HepG2 (cell line): ENCODE data around the gene IPPK. TPM values are rescaled to one million over a fixed set of nuclear protein-coding genes. Genes with fewer than 3 reads are reported as not detected.

ENCODE experiments used
- ATAC-seq: fragments of 200-7000 bp; cut with Tn5 transposase; 3 replicates; pipeline ENCODE4 v1.9.1; 2020; ENCODE audit warnings: mild to moderate bottlenecking, moderate library complexity
- BruUV-seq: library from RNA; stranded (reverse); fragments of 400-500 nt; replicated peaks from 2 replicates; lab custom pipeline; 2021; lab: Mats Ljungman, UMichigan
- CTCF ChIA-PET: fragments of 300-600 bp; formaldehyde crosslinking; extraction: SDS; loops from one replicate; lab custom pipeline; 2021; ENCODE audit warnings: low total read pairs, inconsistent platforms, low intra/inter-chr PET ratio; lab: Yijun Ruan, JAX
- POLR2A ChIA-PET: fragments of 350-600 bp; sonication (Branson Sonifier 250); formaldehyde crosslinking; loops from one replicate; lab custom pipeline; 2020; ENCODE audit warnings: antibody characterized with exemption, inconsistent platforms; lab: Yijun Ruan, JAX
- DNase-seq: peaks from one replicate; pipeline ENCODE4 v3.0.0-alpha.2; 2015; ENCODE audit warnings: low spot score
- FAIRE-seq: peaks from 3 replicates; lab custom pipeline; 2011; peaks lifted over from hg19 to GRCh38; lab: Jason Lieb, UNC
- H2AFZ ChIP-seq: one replicate; pipeline ENCODE4 v1.6.1; 2011; ENCODE audit warnings: low read length, inconsistent platforms
- H3K27ac ChIP-seq: fragments of 300-600 bp; 3 replicates; pipeline ENCODE4 v1.8.0; 2011; ENCODE audit warnings: mixed run types, mild to moderate bottlenecking, mixed read lengths, low read length, inconsistent platforms; ENCODE audit not compliant: insufficient read depth; ENCODE audit errors: extremely low read length
- H3K27me3 ChIP-seq, 2 experiments: fragments of 200-600 bp in 1 of 2; 2 replicates in 1 of 2; 3 replicates in 1 of 2; pipeline versions ENCODE4 v1.6.0 to v1.8.0; 2011; ENCODE audit warnings: low read length in 2 of 2, mild to moderate bottlenecking in 2 of 2, moderate library complexity in 2 of 2, inconsistent platforms in 1 of 2; ENCODE audit not compliant: insufficient read depth in 2 of 2, control insufficient read depth in 1 of 2
- H3K36me3 ChIP-seq, 2 experiments: fragments of 200-600 bp in 1 of 2; replicated peaks in 1 of 2; 2 replicates in 1 of 2; 3 replicates in 1 of 2; pipeline versions ENCODE4 v1.5.1 to v1.8.0; 2011; ENCODE audit warnings: low read length in 2 of 2, inconsistent platforms in 1 of 2; ENCODE audit not compliant: insufficient read depth in 2 of 2, control insufficient read depth in 1 of 2
- H3K4me1 ChIP-seq: 2 replicates; pipeline ENCODE4 v1.5.1; 2012; ENCODE audit warnings: low read length, inconsistent platforms; ENCODE audit not compliant: insufficient read depth
- H3K4me2 ChIP-seq: 2 replicates; pipeline ENCODE4 v1.6.0; 2011; ENCODE audit warnings: low read depth, low read length, inconsistent platforms
- H3K4me3 ChIP-seq, 3 experiments: fragments of 200-600 bp in 1 of 3; sonication (generic), shearing (Covaris generic) in 1 of 3; replicated peaks in 1 of 3; 2 replicates each; pipeline ENCODE4 v1.5.1; 2011 to 2016; ENCODE audit warnings: low read length in 3 of 3, inconsistent platforms in 2 of 3, low read depth in 2 of 3, mild to moderate bottlenecking in 2 of 3, control low read depth in 1 of 3, mixed read lengths in 1 of 3; ENCODE audit not compliant: insufficient read depth in 1 of 3
- H3K79me2 ChIP-seq: one replicate; pipeline ENCODE4 v1.6.1; 2011; ENCODE audit warnings: low read length, inconsistent platforms; ENCODE audit not compliant: insufficient read depth
- H3K9ac ChIP-seq: 2 replicates; pipeline ENCODE4 v1.6.0; 2011; ENCODE audit warnings: mild to moderate bottlenecking, low read depth, low read length, inconsistent platforms; ENCODE audit not compliant: insufficient read depth
- H3K9me3 ChIP-seq: 2 replicates; pipeline ENCODE4 v1.5.1; 2012; ENCODE audit warnings: mild to moderate bottlenecking, low read length
- H4K20me1 ChIP-seq: 2 replicates; pipeline ENCODE4 v1.6.0; 2011; ENCODE audit warnings: inconsistent platforms, mild to moderate bottlenecking, low read length, moderate library complexity; ENCODE audit not compliant: insufficient read depth
- HMG20B ChIP-seq: conservative IDR thresholded peaks from 2 replicates; pipeline ENCODE4 v1.6.1; 2016; ENCODE audit warnings: missing genetic modification reagents, missing compliant biosample characterization
- HOXA3 ChIP-seq: sonication (generic); formaldehyde crosslinking; IDR thresholded peaks from 2 replicates; pipeline ENCODE4 v1.5.0; 2020; ENCODE audit warnings: missing genetic modification reagents
- MYPOP ChIP-seq: sonication (generic); formaldehyde crosslinking; IDR thresholded peaks from 2 replicates; pipeline ENCODE4 v1.8.1; 2023; ENCODE audit warnings: mild to moderate bottlenecking, moderate library complexity, missing genetic modification reagents
- NFE2 ChIP-seq: sonication (generic); formaldehyde crosslinking; IDR thresholded peaks from 2 replicates; pipeline ENCODE4 v1.4.0; 2020; ENCODE audit warnings: missing genetic modification reagents
- RBFOX2 ChIP-seq: fragments of 200-400 bp; formaldehyde crosslinking; IDR thresholded peaks from 2 replicates; pipeline ENCODE4 v1.6.1; 2017; ENCODE audit warnings: low read depth, mild to moderate bottlenecking, low read length
- RFX1 ChIP-seq: fragments of 450-650 bp; IDR thresholded peaks from 2 replicates; pipeline ENCODE4 v1.6.1; 2017
- SMARCC2 ChIP-seq: fragments of 450-650 bp; IDR thresholded peaks from 2 replicates; pipeline ENCODE4 v1.6.1; 2017; ENCODE audit warnings: antibody characterized with exemption, mild to moderate bottlenecking
- SPEN ChIP-seq: sonication (generic); formaldehyde crosslinking; IDR thresholded peaks from 2 replicates; pipeline ENCODE4 v1.5.1; 2020; ENCODE audit warnings: low read depth, mild to moderate bottlenecking, missing genetic modification reagents
- ZNF446 ChIP-seq: sonication (generic); formaldehyde crosslinking; IDR thresholded peaks from 2 replicates; pipeline ENCODE4 v1.5.0; 2020; ENCODE audit warnings: mild to moderate bottlenecking, missing genetic modification reagents
- ZNF713 ChIP-seq: sonication (generic); formaldehyde crosslinking; IDR thresholded peaks from 2 replicates; pipeline ENCODE4 v1.4.0; 2020; ENCODE audit warnings: mild to moderate bottlenecking, missing genetic modification reagents
- ZNF780A ChIP-seq: sonication (generic); formaldehyde crosslinking; IDR thresholded peaks from 2 replicates; pipeline ENCODE4 v1.8.0; 2022; ENCODE audit warnings: mild to moderate bottlenecking, missing genetic modification reagents, moderate library complexity
- WGBS: methylation state at CpG from one replicate; pipeline ENCODE4 v1.1.6; 2017; ENCODE audit warnings: low lambda C conversion rate; 5-methylcytosine and 5-hydroxymethylcytosine counted together
- in situ Hi-C: cut with HindIII; loops from 2 replicates; pipeline ENCODE4 v1.10.0; 2017; ENCODE audit warnings: low pct_unique_long_range_greater_than_20kb; ENCODE audit not compliant: extremely low pct_ligation_motif_present
- intact Hi-C: fragments of 100-400 bp; cut with micrococcal nuclease; formaldehyde crosslinking; loops from one replicate; pipeline ENCODE4 v1.10.0; 2022; ENCODE audit not compliant: unreplicated experiment
- polyA plus RNA-seq, 8 experiments: library from polyadenylated mRNA; depleted of rRNA in 3 of 8; stranded (reverse) in 7 of 8; unstranded in 1 of 8; fragments of >200 nt; fragmentation: Illumina TruSeq in 4 of 8; extraction: Trizol in 4 of 8; gene quantifications; 2 replicates each; pipeline versions ENCODE4 v1.2.1 to v1.2.3, GENCODE V29; 2011 to 2016; ENCODE audit warnings: low read depth in 4 of 8, missing spikeins in 1 of 8, mixed read lengths in 1 of 8; ENCODE audit not compliant: insufficient read depth in 1 of 8
- total RNA-seq, 5 experiments: library from RNA; depleted of rRNA; stranded (reverse); fragments of >200 nt; fragmentation: Illumina TruSeq; extraction: Trizol; gene quantifications; 2 replicates each; pipeline ENCODE4 v1.2.3, GENCODE V29; 2016; ENCODE audit warnings: low read depth in 1 of 5
- TF ChIP-seq, protein P1 (sequence below): sonication (generic); formaldehyde crosslinking; IDR thresholded peaks from 2 replicates; pipeline ENCODE4 v1.4.0; 2020; ENCODE audit warnings: missing genetic modification reagents, mild to moderate bottlenecking, borderline replicate concordance
- TF ChIP-seq, protein P2 (sequence below), 2 experiments: IDR thresholded peaks; 2 replicates each; pipeline ENCODE4 v1.6.1; 2011 to 2012; ENCODE audit warnings: low read length in 2 of 2, borderline replicate concordance in 1 of 2, low read depth in 1 of 2, mild to moderate bottlenecking in 1 of 2, moderate library complexity in 1 of 2

IPPK gene
- total and polyA plus RNA-seq, 2 of the 13 experiments (the other 11 are each of a cell fraction or from before 2014, with no cell fraction given) = 9.9 to 14.1 TPM

DNA sequence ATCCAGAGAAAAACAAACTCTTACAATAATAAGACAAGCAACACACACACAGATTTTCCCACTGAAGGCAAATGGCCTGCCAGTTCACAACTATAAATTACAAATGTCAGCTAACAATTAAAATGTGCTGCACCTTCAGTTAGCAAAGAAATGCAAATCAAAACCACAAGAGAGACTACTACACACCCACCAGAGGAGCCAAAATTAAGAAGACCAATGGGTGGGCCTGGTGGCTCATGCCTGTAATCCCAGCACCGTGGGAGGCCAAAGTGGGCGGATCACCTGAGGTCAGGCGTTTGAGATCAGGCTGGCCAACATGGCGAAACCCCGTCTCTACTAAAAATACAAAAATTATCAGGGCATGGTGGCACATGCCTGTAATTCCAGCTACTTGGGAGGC is 15.1 kb upstream of the IPPK start:
- POLR2A ChIA-PET = no interaction called here
- Histone ChIP-seq H2AFZ (no peak overlapping the region), H3K9me3 (no peaks in the 10 kb centered on the region), H4K20me1 (no peaks in the 10 kb centered on the region), H3K4me3 (no peak overlapping the region), H3K4me2 (no peak overlapping the region), H3K4me1 (no peaks in the 10 kb centered on the region), H3K27me3 (peaks cover 0 to under 1% of the 10 kb centered on the region in 2 experiments; a peak in 2 of 5 replicates), H3K27ac (no peak overlapping the region), H3K79me2 (no peaks in the 10 kb centered on the region), H3K9ac (no peak overlapping the region), H3K36me3 (no peaks in the 10 kb centered on the region)
- ATAC-seq = no peak
- intact Hi-C loops = no loop called here
- DNase-seq = no peak
- CTCF ChIA-PET = no interaction called here
- in situ Hi-C loops = no loop called here
- TF ChIP-seq SPEN (no peak), RBFOX2 (no peak), ZNF713 (CRISPR knock-in tag) (no peak), RFX1 (no peak)
- no peak for FAIRE-seq
- no TSS peak for BruUV-seq
- 29% methylated on average over 5 of the region's 5 CpGs for WGBS

DNA sequence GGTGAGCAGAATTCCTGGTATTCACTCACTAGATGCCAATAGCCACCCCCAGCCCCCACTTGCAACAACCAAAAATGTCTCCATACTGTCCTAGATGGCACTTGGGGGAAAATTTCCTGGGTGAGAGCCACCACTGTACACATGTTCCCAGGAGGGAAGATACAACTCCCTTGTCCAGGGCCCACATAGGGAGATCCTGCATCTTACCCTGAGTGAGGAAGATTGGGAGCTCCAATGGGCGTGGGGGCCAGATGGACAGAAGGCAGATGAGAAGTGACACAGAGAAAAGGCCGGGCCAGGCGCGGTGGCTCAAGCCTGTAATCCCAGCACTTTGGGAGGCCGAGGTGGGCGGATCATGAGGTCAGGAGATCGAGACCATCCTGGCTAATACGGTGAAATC is 12.3 kb upstream of the IPPK start:
- no peak for ATAC-seq
- Histone ChIP-seq H3K9me3 (no peaks in the 10 kb centered on the region), H3K4me3 (no peak overlapping the region), H2AFZ (no peak overlapping the region), H3K27ac (no peak overlapping the region), H3K4me2 (no peak overlapping the region), H3K79me2 (no peaks in the 10 kb centered on the region), H3K9ac (no peak overlapping the region), H3K36me3 (no peaks in the 10 kb centered on the region), H3K4me1 (no peaks in the 10 kb centered on the region; the same call in 1 of the 2 replicates), H4K20me1 (no peaks in the 10 kb centered on the region), H3K27me3 (peaks cover 3 to 7% of the 10 kb centered on the region in 2 experiments; a peak in 2 of 5 replicates)
- intact Hi-C loops (no loop called here), in situ Hi-C loops (no loop called here)
- no TSS peak for BruUV-seq
- ChIA-PET CTCF (no interaction called here), POLR2A (no interaction called here)
- WGBS = 76% methylated on average over 8 of the region's 8 CpGs
- no peak for DNase-seq
- FAIRE-seq = no peak
- TF ChIP-seq HMG20B (CRISPR knock-in tag) (no peak), SMARCC2 (no peak), NFE2 (CRISPR knock-in tag) (no peak), ZNF446 (CRISPR knock-in tag) (no peak), MYPOP (CRISPR knock-in tag) (no peak), ZNF780A (CRISPR knock-in tag) (no peak), HOXA3 (CRISPR knock-in tag) (no peak)
- TF ChIP-seq, protein P1, sequence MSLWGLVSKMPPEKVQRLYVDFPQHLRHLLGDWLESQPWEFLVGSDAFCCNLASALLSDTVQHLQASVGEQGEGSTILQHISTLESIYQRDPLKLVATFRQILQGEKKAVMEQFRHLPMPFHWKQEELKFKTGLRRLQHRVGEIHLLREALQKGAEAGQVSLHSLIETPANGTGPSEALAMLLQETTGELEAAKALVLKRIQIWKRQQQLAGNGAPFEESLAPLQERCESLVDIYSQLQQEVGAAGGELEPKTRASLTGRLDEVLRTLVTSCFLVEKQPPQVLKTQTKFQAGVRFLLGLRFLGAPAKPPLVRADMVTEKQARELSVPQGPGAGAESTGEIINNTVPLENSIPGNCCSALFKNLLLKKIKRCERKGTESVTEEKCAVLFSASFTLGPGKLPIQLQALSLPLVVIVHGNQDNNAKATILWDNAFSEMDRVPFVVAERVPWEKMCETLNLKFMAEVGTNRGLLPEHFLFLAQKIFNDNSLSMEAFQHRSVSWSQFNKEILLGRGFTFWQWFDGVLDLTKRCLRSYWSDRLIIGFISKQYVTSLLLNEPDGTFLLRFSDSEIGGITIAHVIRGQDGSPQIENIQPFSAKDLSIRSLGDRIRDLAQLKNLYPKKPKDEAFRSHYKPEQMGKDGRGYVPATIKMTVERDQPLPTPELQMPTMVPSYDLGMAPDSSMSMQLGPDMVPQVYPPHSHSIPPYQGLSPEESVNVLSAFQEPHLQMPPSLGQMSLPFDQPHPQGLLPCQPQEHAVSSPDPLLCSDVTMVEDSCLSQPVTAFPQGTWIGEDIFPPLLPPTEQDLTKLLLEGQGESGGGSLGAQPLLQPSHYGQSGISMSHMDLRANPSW (CRISPR knock-in tag) = no peak
- TF ChIP-seq, protein P2, sequence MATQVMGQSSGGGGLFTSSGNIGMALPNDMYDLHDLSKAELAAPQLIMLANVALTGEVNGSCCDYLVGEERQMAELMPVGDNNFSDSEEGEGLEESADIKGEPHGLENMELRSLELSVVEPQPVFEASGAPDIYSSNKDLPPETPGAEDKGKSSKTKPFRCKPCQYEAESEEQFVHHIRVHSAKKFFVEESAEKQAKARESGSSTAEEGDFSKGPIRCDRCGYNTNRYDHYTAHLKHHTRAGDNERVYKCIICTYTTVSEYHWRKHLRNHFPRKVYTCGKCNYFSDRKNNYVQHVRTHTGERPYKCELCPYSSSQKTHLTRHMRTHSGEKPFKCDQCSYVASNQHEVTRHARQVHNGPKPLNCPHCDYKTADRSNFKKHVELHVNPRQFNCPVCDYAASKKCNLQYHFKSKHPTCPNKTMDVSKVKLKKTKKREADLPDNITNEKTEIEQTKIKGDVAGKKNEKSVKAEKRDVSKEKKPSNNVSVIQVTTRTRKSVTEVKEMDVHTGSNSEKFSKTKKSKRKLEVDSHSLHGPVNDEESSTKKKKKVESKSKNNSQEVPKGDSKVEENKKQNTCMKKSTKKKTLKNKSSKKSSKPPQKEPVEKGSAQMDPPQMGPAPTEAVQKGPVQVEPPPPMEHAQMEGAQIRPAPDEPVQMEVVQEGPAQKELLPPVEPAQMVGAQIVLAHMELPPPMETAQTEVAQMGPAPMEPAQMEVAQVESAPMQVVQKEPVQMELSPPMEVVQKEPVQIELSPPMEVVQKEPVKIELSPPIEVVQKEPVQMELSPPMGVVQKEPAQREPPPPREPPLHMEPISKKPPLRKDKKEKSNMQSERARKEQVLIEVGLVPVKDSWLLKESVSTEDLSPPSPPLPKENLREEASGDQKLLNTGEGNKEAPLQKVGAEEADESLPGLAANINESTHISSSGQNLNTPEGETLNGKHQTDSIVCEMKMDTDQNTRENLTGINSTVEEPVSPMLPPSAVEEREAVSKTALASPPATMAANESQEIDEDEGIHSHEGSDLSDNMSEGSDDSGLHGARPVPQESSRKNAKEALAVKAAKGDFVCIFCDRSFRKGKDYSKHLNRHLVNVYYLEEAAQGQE (IDR thresholded peaks at IDR 0.05; ENCODE audit: borderline replicate concordance in 1 of 2, low read depth in 1 of 2, low read length in 2 of 2) = no peak
